GM13976 (cell line): ENCODE results near the gene ANKEF1.
A peak's percentile ranks its signal among the peaks of the same experiment; 100 is the strongest.

ENCODE experiments used
- DNase-seq: peaks from one replicate; pipeline ENCODE4 v3.0.0; 2012; ENCODE audit warnings: low spot score
- in situ Hi-C: fragments of 300-500 bp; cut with MboI; formaldehyde crosslinking; loops from one replicate; pipeline ENCODE4 v1.12.0; 2022; ENCODE audit warnings: low sequenced_read_pairs, mixed read lengths, inconsistent platforms; ENCODE audit not compliant: unreplicated experiment
- TF ChIP-seq, protein P1 (sequence below): IDR thresholded peaks from 2 replicates; pipeline ENCODE4 v1.5.1; 2012; ENCODE audit warnings: borderline replicate concordance, mild to moderate bottlenecking; ENCODE audit not compliant: insufficient read depth; ENCODE audit errors: extremely low read depth, missing control alignments, control extremely low read depth

Gene ANKEF1

GRCh38 chr20:10034717-10035571, at the start of gene ANKEF1:
Gene ANKEF1, plus strand, starts transcription at chr20:10034987. Its CDS starts 3,315 bp downstream, at chr20:10038302.
- TF ChIP-seq, protein P1, sequence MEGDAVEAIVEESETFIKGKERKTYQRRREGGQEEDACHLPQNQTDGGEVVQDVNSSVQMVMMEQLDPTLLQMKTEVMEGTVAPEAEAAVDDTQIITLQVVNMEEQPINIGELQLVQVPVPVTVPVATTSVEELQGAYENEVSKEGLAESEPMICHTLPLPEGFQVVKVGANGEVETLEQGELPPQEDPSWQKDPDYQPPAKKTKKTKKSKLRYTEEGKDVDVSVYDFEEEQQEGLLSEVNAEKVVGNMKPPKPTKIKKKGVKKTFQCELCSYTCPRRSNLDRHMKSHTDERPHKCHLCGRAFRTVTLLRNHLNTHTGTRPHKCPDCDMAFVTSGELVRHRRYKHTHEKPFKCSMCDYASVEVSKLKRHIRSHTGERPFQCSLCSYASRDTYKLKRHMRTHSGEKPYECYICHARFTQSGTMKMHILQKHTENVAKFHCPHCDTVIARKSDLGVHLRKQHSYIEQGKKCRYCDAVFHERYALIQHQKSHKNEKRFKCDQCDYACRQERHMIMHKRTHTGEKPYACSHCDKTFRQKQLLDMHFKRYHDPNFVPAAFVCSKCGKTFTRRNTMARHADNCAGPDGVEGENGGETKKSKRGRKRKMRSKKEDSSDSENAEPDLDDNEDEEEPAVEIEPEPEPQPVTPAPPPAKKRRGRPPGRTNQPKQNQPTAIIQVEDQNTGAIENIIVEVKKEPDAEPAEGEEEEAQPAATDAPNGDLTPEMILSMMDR: no peak
- peak; percentile 81 for DNase-seq
- in situ Hi-C loops: no loop called here

DNA sequence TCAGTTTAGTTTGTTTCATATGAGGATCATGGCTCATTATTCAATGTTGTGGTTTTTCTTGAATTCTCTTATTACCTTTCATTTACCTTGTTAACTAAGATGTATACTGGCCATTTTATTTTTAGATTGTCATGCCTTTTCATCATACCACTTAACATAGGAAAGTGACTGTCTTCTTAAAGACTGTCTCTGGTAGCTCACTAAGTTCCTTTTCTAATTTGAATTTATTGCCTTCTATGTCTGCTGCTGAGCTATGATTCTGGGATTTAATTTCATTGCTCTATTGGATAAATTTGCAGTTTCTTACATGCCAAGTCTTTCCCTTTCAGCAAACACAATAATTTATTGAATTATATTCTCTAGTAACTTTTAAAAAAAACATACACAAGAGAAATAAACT, 49.5 kb upstream of the ANKEF1 start:
- in situ Hi-C loops: no loop called here
- DNase-seq: no peak
- TF ChIP-seq, protein P1: no peak

GRCh38 chr20:9985773-9986172, 49.0 kb upstream of the ANKEF1 start:
- TF ChIP-seq, protein P1: no peak
- in situ Hi-C loops: no loop called here
- no peak for DNase-seq

GRCh38 chr20:9989066-9989724, 45.6 kb upstream of the ANKEF1 start:
- in situ Hi-C loops: no loop called here
- DNase-seq: no peak
- TF ChIP-seq, protein P1: no peak

DNA sequence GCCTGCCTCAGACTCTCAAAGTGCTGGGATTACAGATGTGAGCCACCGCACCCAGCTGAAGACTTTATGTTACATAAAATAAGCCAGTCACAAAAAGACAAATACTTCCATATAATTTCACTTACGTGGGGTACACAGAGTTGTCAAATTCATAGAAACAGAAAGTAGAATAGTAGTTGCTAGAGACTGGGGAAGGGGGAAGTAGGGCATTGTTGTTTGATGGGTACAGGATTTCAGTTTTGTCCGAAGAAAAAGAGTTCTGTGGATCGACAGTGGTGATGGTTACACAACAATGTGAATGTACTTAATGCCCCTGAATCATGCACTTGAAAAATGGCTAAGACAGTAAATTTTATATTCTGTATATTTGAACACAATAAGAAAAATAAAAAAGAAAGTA, 41.6 kb upstream of the ANKEF1 start:
- TF ChIP-seq, protein P1: no peak
- in situ Hi-C loops: no loop called here
- no peak for DNase-seq

- no peak for DNase-seq
- in situ Hi-C loops: no loop called here
- TF ChIP-seq, protein P1: no peak
These were observed 40.1 kb upstream of the ANKEF1 start for GRCh38 chr20:9994676-9995075.
